ENCODE data around the gene ZNF823. TPM values are rescaled to one million over a fixed set of nuclear protein-coding genes. Genes with fewer than 3 reads are reported as not detected.
A peak's percentile ranks its signal among the peaks of the same experiment; 100 is the strongest.

ZNF823 gene
- total and polyA plus RNA-seq, 9 of the 15 experiments (the other 6 are each of a cell fraction or from before 2014, with no cell fraction given) = 4.0 to 13.4 (median 6.1) TPM

DNA sequence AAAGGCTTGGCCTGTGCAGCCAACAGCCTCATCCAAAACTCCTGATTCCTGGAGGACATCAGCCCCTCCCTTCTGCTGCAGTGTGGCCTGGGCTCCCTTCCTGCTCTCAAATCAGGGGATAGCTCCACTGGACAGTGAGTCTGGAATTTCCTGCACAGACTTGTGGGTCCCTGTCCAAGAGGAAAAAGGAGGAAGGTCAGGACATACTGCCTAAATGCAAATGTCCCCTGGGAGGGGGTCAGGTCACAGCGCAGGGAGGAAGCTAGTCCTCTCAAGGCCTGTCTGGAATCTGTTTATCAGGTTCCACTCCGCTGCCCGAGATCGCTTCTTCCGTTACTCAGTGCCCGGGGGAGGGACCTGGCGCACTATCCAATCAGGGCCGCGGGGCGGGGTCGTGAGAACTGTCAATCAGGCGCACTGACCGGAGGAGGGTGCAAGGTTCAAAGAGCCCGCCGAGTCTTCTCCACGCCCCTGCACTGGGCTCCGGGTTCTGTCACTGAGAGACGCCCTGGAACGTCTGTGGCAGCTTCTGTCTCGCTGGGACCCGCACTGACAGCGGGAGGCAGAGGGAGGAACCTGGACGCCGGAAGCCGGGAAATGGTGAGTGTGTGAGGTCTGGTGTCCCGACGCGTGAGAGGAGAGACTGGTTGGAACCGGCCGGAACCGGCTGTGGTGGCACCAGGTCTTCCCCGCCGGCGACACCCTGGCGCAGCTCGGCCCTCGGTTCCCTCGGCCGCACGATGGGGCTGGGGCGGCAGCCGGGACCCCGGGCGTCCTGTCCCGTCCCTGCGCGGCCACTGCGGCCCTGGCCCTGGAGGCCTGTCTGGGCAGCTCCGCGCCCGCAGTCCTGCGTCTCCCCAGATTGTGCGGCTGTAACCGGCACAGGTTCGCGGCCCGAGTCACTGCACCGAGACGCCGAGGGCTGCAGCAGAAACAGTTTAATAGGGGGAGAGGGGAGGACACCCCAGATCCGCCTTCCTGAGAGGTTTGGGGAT lies 28.1 kb upstream of the ZNF823 start, which contains the start of gene ZNF441 (continued):
- TF ChIP-seq ZNF124 (CRISPR knock-in tag; IDR thresholded peaks at IDR 0.05) = no peak
- 0 out of 2 replicates have a peak, but pooled peaks have one; percentile 18 for TF ChIP-seq NFRKB (IDR thresholded peaks at IDR 0.05; ENCODE audit: low read depth)
- TF ChIP-seq ZNF140 (CRISPR knock-in tag; IDR thresholded peaks at IDR 0.05) = no peak
- TF ChIP-seq ZNF830 (CRISPR knock-in tag; IDR thresholded peaks at IDR 0.05) = no peak
- no peak for TF ChIP-seq NFE2 (IDR thresholded peaks at IDR 0.05; ENCODE audit: low read depth)
- no peak for TF ChIP-seq NCOA6 (IDR thresholded peaks at IDR 0.05)
- TF ChIP-seq DNMT1 (IDR thresholded peaks at IDR 0.05) = no peak
- TF ChIP-seq PML (IDR thresholded peaks at IDR 0.05; ENCODE audit: low read length) = peak; percentile 81; the same call in 1 of the 2 replicates
- peak; percentile 65 for TF ChIP-seq SOX6 (IDR thresholded peaks at IDR 0.05)
- TF ChIP-seq NFYB (IDR thresholded peaks at IDR 0.05; ENCODE audit: extremely low read depth, insufficient read length) = peak; percentile 98
- TF ChIP-seq ZZZ3 (IDR thresholded peaks at IDR 0.05) = no peak
- TF ChIP-seq CTBP1 (IDR thresholded peaks at IDR 0.05; ENCODE audit: borderline replicate concordance) = peak; percentile 75
- TF ChIP-seq POLR2A (conservative IDR thresholded peaks at IDR 0.05) = peak; percentile 88
- no peak for TF ChIP-seq ZNF778 (CRISPR knock-in tag; IDR thresholded peaks at IDR 0.05)
- no peak for TF ChIP-seq RAD51 (IDR thresholded peaks at IDR 0.05; ENCODE audit: borderline replicate concordance, low read depth)
- TF ChIP-seq SMARCB1 (IDR thresholded peaks at IDR 0.05; ENCODE audit: insufficient read length, low read depth) = no peak
- TF ChIP-seq, protein P1, sequence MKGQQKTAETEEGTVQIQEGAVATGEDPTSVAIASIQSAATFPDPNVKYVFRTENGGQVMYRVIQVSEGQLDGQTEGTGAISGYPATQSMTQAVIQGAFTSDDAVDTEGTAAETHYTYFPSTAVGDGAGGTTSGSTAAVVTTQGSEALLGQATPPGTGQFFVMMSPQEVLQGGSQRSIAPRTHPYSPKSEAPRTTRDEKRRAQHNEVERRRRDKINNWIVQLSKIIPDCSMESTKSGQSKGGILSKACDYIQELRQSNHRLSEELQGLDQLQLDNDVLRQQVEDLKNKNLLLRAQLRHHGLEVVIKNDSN (CRISPR knock-in tag; IDR thresholded peaks at IDR 0.05) = no peak; the same call in 1 of the 2 replicates
- peak; percentile 69 for TF ChIP-seq POLR2AphosphoS5 (IDR thresholded peaks at IDR 0.05; ENCODE audit: control insufficient read depth, insufficient read depth, low read depth, low read length)
- TF ChIP-seq ZNF79 (CRISPR knock-in tag; IDR thresholded peaks at IDR 0.05; ENCODE audit: low read depth) = no peak
- no peak for TF ChIP-seq MXI1 (IDR thresholded peaks at IDR 0.05; ENCODE audit: low read depth, low read length)
- TF ChIP-seq ZFPM2 (CRISPR knock-in tag; IDR thresholded peaks at IDR 0.05) = no peak
- TF ChIP-seq MIER1 (IDR thresholded peaks at IDR 0.05; ENCODE audit: low read depth) = no peak
- no peak for TF ChIP-seq ZNF274 (IDR thresholded peaks at IDR 0.05; ENCODE audit: borderline replicate concordance, low read depth, low read length)
- no peak for TF ChIP-seq ZSCAN29 (IDR thresholded peaks at IDR 0.05)
- no peak for TF ChIP-seq MTA2 (IDR thresholded peaks at IDR 0.05; ENCODE audit: low read depth)
- TF ChIP-seq NELFE (IDR thresholded peaks at IDR 0.05; ENCODE audit: insufficient read depth, insufficient read length) = no peak
- no peak for TF ChIP-seq RFX7 (CRISPR knock-in tag; IDR thresholded peaks at IDR 0.05)
- TF ChIP-seq, protein P2, sequence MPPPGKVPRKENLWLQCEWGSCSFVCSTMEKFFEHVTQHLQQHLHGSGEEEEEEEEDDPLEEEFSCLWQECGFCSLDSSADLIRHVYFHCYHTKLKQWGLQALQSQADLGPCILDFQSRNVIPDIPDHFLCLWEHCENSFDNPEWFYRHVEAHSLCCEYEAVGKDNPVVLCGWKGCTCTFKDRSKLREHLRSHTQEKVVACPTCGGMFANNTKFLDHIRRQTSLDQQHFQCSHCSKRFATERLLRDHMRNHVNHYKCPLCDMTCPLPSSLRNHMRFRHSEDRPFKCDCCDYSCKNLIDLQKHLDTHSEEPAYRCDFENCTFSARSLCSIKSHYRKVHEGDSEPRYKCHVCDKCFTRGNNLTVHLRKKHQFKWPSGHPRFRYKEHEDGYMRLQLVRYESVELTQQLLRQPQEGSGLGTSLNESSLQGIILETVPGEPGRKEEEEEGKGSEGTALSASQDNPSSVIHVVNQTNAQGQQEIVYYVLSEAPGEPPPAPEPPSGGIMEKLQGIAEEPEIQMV (tag; conservative IDR thresholded peaks at IDR 0.05; ENCODE audit: low read depth) = no peak
- TF ChIP-seq EP400 (IDR thresholded peaks at IDR 0.05) = peak; percentile 93
- no peak for TF ChIP-seq TAF7 (tag; IDR thresholded peaks at IDR 0.05)
- TF ChIP-seq ZNF780A (CRISPR knock-in tag; IDR thresholded peaks at IDR 0.05) = no peak
- TF ChIP-seq RBM34 (IDR thresholded peaks at IDR 0.05; ENCODE audit: borderline replicate concordance, insufficient read depth, low read length) = no peak

Measured in K562 (cell line).